Effector memory CD8-positive, alpha-beta T cell (primary cell): ENCODE measurements around the gene FRA10AC1.

Experiments used
- ATAC-seq: fragments of 150-1000 bp; cut with Tn5 transposase; replicated peaks from 2 replicates; pipeline ENCODE4 v1.10.0; 2021; ENCODE audit warnings: mild to moderate bottlenecking, moderate library complexity
- DNase-seq, 3 experiments: peaks; one replicate each; pipeline ENCODE4 v3.0.0; 2021
- H3K27ac Mint-ChIP-seq, 2 donors: one replicate each; pipeline ENCODE4 v1.8.0; 2022; ENCODE audit warnings: mild to moderate bottlenecking in 2 of 2, mixed read lengths in 2 of 2, moderate library complexity in 2 of 2
- H3K27me3 Mint-ChIP-seq, 2 donors: one replicate each; pipeline ENCODE4 v1.8.0; 2022; ENCODE audit warnings: mixed read lengths in 2 of 2
- H3K36me3 Mint-ChIP-seq: one replicate; pipeline ENCODE4 v1.8.0; 2022; ENCODE audit warnings: mild to moderate bottlenecking, moderate library complexity, mixed read lengths; ENCODE audit not compliant: insufficient read depth
- H3K4me1 Mint-ChIP-seq, 2 donors: one replicate each; pipeline ENCODE4 v1.8.0; 2022; ENCODE audit warnings: low read depth in 2 of 2, mixed read lengths in 2 of 2
- H3K4me3 Mint-ChIP-seq, 2 donors: one replicate each; pipeline ENCODE4 v1.8.0; 2022; ENCODE audit warnings: mild to moderate bottlenecking in 2 of 2, mixed read lengths in 2 of 2, moderate library complexity in 2 of 2
- H3K9me3 Mint-ChIP-seq, 2 donors: one replicate each; pipeline ENCODE4 v1.8.0; 2022; ENCODE audit warnings: mixed read lengths in 2 of 2

Gene FRA10AC1

DNA sequence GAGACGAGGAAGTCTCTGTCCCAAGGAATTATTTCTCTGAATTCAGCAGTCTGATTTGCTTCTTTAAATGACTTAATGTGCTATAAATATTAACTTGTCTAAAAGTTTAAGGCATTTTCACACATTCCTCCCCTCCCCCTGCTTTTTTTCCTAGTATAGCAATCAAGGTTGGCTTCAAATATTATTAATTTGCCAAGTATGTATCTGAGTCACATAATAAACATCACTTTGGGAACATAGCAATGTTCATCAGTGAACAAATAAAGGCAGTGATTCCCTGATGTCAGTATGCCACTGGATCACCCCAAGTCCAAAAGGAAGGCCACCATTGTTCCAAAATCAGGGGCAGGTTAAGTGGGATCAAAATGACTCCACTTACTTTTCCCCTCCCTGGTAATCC, 49.5 kb downstream of the FRA10AC1 start:
- Mint-ChIP-seq H3K27me3 (peaks cover 9% of the 10 kb centered on the region in 2 donors), H3K9me3 (no peaks in the 10 kb centered on the region), H3K27ac (no peak overlapping the region), H3K4me3 (no peak overlapping the region), H3K36me3 (no peaks in the 10 kb centered on the region), H3K4me1 (no peaks in the 10 kb centered on the region)
- ATAC-seq, result no peak
- DNase-seq, result no peak

DNA sequence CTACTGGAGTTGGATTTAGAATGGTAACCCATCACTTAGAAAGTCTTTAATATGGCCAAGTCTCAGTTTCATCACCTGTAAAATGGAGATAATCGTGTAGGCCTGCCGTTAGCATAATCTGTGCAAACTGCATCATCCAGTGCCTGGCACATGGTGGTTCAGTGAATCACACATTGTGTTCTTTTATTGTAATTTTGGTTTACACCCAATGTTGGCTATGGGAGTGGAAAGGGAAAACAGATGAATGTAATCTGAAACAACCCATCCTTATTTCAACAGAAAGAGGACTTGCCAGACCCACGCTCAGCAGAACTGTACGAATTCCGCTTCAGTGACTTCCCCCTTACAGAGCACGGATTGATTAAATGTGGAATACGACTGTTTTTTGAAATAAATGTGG, 62.6 kb downstream of the FRA10AC1 start:
- no peaks in the 10 kb centered on the region for H3K36me3 Mint-ChIP-seq
- H3K4me1 Mint-ChIP-seq, result no peaks in the 10 kb centered on the region
- H3K27me3 Mint-ChIP-seq, result peaks cover 12 to 33% of the 10 kb centered on the region in 2 donors
- ATAC-seq, result no peak
- no peaks in the 10 kb centered on the region for H3K9me3 Mint-ChIP-seq
- no peak for DNase-seq
- H3K27ac Mint-ChIP-seq, result no peak overlapping the region
- no peak overlapping the region for H3K4me3 Mint-ChIP-seq

GRCh38 chr10:93630625-93631557, 71.5 kb downstream of the FRA10AC1 start:
- peaks cover 29 to 44% of the 10 kb centered on the region in 2 donors for H3K27me3 Mint-ChIP-seq
- H3K9me3 Mint-ChIP-seq, result no peaks in the 10 kb centered on the region
- peaks cover 0 to 3% of the 10 kb centered on the region in 2 donors for H3K4me1 Mint-ChIP-seq
- DNase-seq (no peak), ATAC-seq (no peak)
- no peaks in the 10 kb centered on the region for H3K36me3 Mint-ChIP-seq
- H3K4me3 Mint-ChIP-seq, result no peak overlapping the region
- no peak overlapping the region for H3K27ac Mint-ChIP-seq

DNA sequence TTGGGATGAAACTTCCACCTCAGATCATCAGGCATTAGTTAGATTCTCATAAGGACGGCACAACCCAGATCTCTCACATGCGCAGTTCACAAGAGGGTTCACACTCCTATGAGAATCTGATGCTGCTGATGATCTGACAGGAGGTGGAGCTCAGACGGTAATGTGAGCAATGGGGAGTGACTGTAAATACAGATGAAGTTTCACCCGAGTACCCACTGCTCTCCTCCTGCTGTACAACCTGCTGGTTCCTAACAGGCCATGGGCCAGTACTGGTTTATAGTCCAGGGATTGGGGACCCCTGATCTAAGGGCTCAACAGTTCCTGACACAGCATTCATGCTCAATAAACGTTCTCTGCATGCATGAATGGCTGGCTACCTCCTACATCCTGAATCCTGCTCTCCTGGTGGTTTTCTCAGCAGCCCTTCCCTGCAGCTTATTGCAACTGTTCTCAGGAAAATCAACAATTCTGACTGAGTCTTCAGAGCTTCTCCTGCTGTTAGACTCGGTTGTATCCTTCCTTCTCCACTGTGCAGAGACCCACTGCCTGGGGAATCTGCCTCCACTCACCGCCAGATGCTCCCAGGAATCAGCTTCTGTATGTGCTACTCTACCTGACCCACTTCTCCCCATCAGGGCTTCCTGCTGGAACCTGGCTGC, 72.6 kb downstream of the FRA10AC1 start:
- Mint-ChIP-seq H3K9me3 (no peaks in the 10 kb centered on the region), H3K4me1 (peaks cover 0 to 3% of the 10 kb centered on the region in 2 donors), H3K36me3 (no peaks in the 10 kb centered on the region), H3K27me3 (peaks cover 34 to 54% of the 10 kb centered on the region in 2 donors), H3K4me3 (no peak overlapping the region), H3K27ac (no peak overlapping the region)
- no peak for ATAC-seq
- no peak for DNase-seq

GRCh38 chr10:93628858-93629257, 73.5 kb downstream of the FRA10AC1 start:
- Mint-ChIP-seq H3K27ac (no peak overlapping the region), H3K4me3 (no peak overlapping the region), H3K9me3 (no peaks in the 10 kb centered on the region), H3K27me3 (peaks cover 34 to 63% of the 10 kb centered on the region in 2 donors), H3K4me1 (peaks cover 0 to 3% of the 10 kb centered on the region in 2 donors), H3K36me3 (no peaks in the 10 kb centered on the region)
- ATAC-seq (no peak), DNase-seq (no peak)

- H3K27ac Mint-ChIP-seq, result no peak overlapping the region
- no peak overlapping the region for H3K4me3 Mint-ChIP-seq
- H3K9me3 Mint-ChIP-seq, result no peaks in the 10 kb centered on the region
- ATAC-seq (no peak), DNase-seq (no peak)
- no peaks in the 10 kb centered on the region for H3K36me3 Mint-ChIP-seq
- H3K4me1 Mint-ChIP-seq, result no peaks in the 10 kb centered on the region
- H3K27me3 Mint-ChIP-seq, result peaks cover 12 to 42% of the 10 kb centered on the region in 2 donors
Measured at GRCh38 chr10:93622942-93623341, 79.5 kb downstream of the FRA10AC1 start.

GRCh38 chr10:93620925-93621324, 81.5 kb downstream of the FRA10AC1 start:
- Mint-ChIP-seq H3K4me1 (no peaks in the 10 kb centered on the region), H3K36me3 (no peaks in the 10 kb centered on the region), H3K4me3 (no peak overlapping the region), H3K27me3 (peaks cover 12 to 47% of the 10 kb centered on the region in 2 donors), H3K9me3 (no peaks in the 10 kb centered on the region), H3K27ac (no peak overlapping the region)
- no peak for DNase-seq
- no peak for ATAC-seq
